Liver (tissue), 9 donors: ENCODE data around the gene SDF4. TPM values are rescaled to one million over a fixed set of nuclear protein-coding genes. Genes with fewer than 3 reads are reported as not detected.

ENCODE experiments used
- DNase-seq: peaks from one replicate; pipeline ENCODE4 v3.0.0-alpha.2; 2017; ENCODE audit warnings: low spot score
- H3K27ac ChIP-seq, 2 donors: one replicate each; pipeline ENCODE4 v1.7.0; 2013; ENCODE audit warnings: inconsistent platforms in 2 of 2, low read length in 2 of 2, control low read depth in 1 of 2, low read depth in 1 of 2, mild to moderate bottlenecking in 1 of 2
- H3K27me3 ChIP-seq, 4 donors: one replicate each; pipeline versions ENCODE4 v1.6.1 to v1.7.0; 2013; ENCODE audit warnings: low read length in 3 of 4, inconsistent platforms in 1 of 4, mild to moderate bottlenecking in 1 of 4, moderate library complexity in 1 of 4; ENCODE audit not compliant: control insufficient read depth in 4 of 4, insufficient read depth in 4 of 4
- H3K36me3 ChIP-seq, 4 donors: one replicate each; pipeline versions ENCODE4 v1.6.1 to v1.7.0; 2013; ENCODE audit warnings: low read length in 3 of 4, mild to moderate bottlenecking in 3 of 4, low read depth in 1 of 4, moderate library complexity in 1 of 4; ENCODE audit not compliant: control insufficient read depth in 4 of 4, insufficient read depth in 3 of 4
- H3K4me1 ChIP-seq, 4 donors: one replicate each; pipeline versions ENCODE4 v1.6.1 to v1.7.0; 2013; ENCODE audit warnings: low read length in 3 of 4, mild to moderate bottlenecking in 3 of 4, moderate library complexity in 1 of 4; ENCODE audit not compliant: control insufficient read depth in 4 of 4, insufficient read depth in 4 of 4
- H3K4me3 ChIP-seq, 3 donors: one replicate each; pipeline versions ENCODE4 v1.6.1 to v1.7.0; 2013; ENCODE audit warnings: low read length in 3 of 3, control low read depth in 1 of 3, low read depth in 1 of 3, mild to moderate bottlenecking in 1 of 3
- H3K9ac ChIP-seq, 2 donors: one replicate each; pipeline ENCODE4 v1.7.0; 2013; ENCODE audit warnings: low read length in 2 of 2, mild to moderate bottlenecking in 2 of 2, moderate library complexity in 2 of 2, control low read depth in 1 of 2, low read depth in 1 of 2
- H3K9me3 ChIP-seq, 4 donors: one replicate each; pipeline versions ENCODE4 v1.6.1 to v1.7.0; 2013; ENCODE audit warnings: low read length in 3 of 4; ENCODE audit not compliant: control insufficient read depth in 4 of 4
- EGR1 ChIP-seq, 2 donors: IDR thresholded peaks; 2 replicates each; pipeline ENCODE4 v1.6.1; 2016 to 2018; ENCODE audit warnings: antibody characterized with exemption in 2 of 2, low read depth in 2 of 2
- FOXA1 ChIP-seq: IDR thresholded peaks from 2 replicates; pipeline ENCODE4 v1.6.1; 2016; ENCODE audit warnings: antibody characterized with exemption
- FOXA2 ChIP-seq: IDR thresholded peaks from 2 replicates; pipeline ENCODE4 v1.6.1; 2016; ENCODE audit warnings: antibody characterized with exemption
- GABPA ChIP-seq, 2 donors: IDR thresholded peaks in 1 of 2; conservative IDR thresholded peaks in 1 of 2; 2 replicates each; pipeline ENCODE4 v1.6.1; 2016; ENCODE audit warnings: antibody characterized with exemption in 2 of 2, mild to moderate bottlenecking in 1 of 2, moderate library complexity in 1 of 2
- HNF4A ChIP-seq, 2 donors: conservative IDR thresholded peaks; 2 replicates each; pipeline ENCODE4 v1.6.1; 2016; ENCODE audit warnings: antibody characterized with exemption in 2 of 2, mild to moderate bottlenecking in 2 of 2
- HNF4G ChIP-seq: IDR thresholded peaks from 2 replicates; pipeline ENCODE4 v1.6.1; 2016; ENCODE audit warnings: antibody characterized with exemption
- JUND ChIP-seq, 2 donors: IDR thresholded peaks; 2 replicates each; pipeline ENCODE4 v1.6.1; 2016; ENCODE audit warnings: antibody characterized with exemption in 2 of 2
- NR2F2 ChIP-seq: IDR thresholded peaks from 2 replicates; pipeline ENCODE4 v1.6.1; 2016; ENCODE audit warnings: antibody characterized with exemption
- RAD21 ChIP-seq, 2 donors: IDR thresholded peaks; 2 replicates each; pipeline ENCODE4 v1.6.1; 2016; ENCODE audit warnings: antibody characterized with exemption in 2 of 2, mild to moderate bottlenecking in 2 of 2
- RXRA ChIP-seq, 2 donors: IDR thresholded peaks; 2 replicates each; pipeline ENCODE4 v1.6.1; 2017 to 2018; ENCODE audit warnings: antibody characterized with exemption in 2 of 2, mild to moderate bottlenecking in 1 of 2
- SP1 ChIP-seq: IDR thresholded peaks from 2 replicates; pipeline ENCODE4 v1.6.1; 2018; ENCODE audit warnings: antibody characterized with exemption, mild to moderate bottlenecking
- TAF1 ChIP-seq: conservative IDR thresholded peaks from 2 replicates; pipeline ENCODE4 v1.6.1; 2016; ENCODE audit warnings: antibody characterized with exemption, mild to moderate bottlenecking
- YY1 ChIP-seq: IDR thresholded peaks from 2 replicates; pipeline ENCODE4 v1.6.1; 2016; ENCODE audit warnings: antibody characterized with exemption, mild to moderate bottlenecking
- WGBS: extraction: QIAGEN DNeasy Blood & Tissue Kit; methylation state at CpG from one replicate; pipeline ENCODE4 v1.1.7; 2013; 5-methylcytosine and 5-hydroxymethylcytosine counted together
- polyA plus RNA-seq, 2 donors: library from polyadenylated mRNA; stranded (reverse) in 1 of 2; unstranded in 1 of 2; fragments of 200-250 nt in 1 of 2; fragments of >200 nt in 1 of 2; fragmentation: Nextera tagmentation in 1 of 2; extraction: Ambion mirVana in 1 of 2; gene quantifications; one replicate each; pipeline versions ENCODE4 v1.2.1 to v1.2.3, GENCODE V29; 2013 to 2015
- total RNA-seq, 2 donors: library from RNA; depleted of rRNA; stranded (reverse); fragments of >200 nt; gene quantifications; one replicate each; pipeline ENCODE4 v1.2.3, GENCODE V29; 2014
- TF ChIP-seq, protein P1 (sequence below): IDR thresholded peaks from 2 replicates; pipeline ENCODE4 v1.6.1; 2016; ENCODE audit warnings: antibody characterized with exemption
- TF ChIP-seq, protein P2 (sequence below): IDR thresholded peaks from 2 replicates; pipeline ENCODE4 v1.6.1; 2016; ENCODE audit warnings: antibody characterized with exemption
- TF ChIP-seq, protein P3 (sequence below): fragments of 150-350 bp; IDR thresholded peaks from 2 replicates; pipeline ENCODE4 v1.5.1; 2017; ENCODE audit warnings: improper control_type of control experiment, low read depth, low read length; ENCODE audit not compliant: missing input control
- TF ChIP-seq, protein P4 (sequence below): IDR thresholded peaks from 2 replicates; pipeline ENCODE4 v1.6.1; 2016; ENCODE audit warnings: antibody characterized with exemption
- donor health status: healthy.
- donor health status: healthy.
- donor health status: healthy.
- donor health status: healthy.
- donor health status: healthy.

SDF4 gene
- total and polyA plus RNA-seq, 4 donors, result 48.7 to 180 (median 75.9) TPM

DNA sequence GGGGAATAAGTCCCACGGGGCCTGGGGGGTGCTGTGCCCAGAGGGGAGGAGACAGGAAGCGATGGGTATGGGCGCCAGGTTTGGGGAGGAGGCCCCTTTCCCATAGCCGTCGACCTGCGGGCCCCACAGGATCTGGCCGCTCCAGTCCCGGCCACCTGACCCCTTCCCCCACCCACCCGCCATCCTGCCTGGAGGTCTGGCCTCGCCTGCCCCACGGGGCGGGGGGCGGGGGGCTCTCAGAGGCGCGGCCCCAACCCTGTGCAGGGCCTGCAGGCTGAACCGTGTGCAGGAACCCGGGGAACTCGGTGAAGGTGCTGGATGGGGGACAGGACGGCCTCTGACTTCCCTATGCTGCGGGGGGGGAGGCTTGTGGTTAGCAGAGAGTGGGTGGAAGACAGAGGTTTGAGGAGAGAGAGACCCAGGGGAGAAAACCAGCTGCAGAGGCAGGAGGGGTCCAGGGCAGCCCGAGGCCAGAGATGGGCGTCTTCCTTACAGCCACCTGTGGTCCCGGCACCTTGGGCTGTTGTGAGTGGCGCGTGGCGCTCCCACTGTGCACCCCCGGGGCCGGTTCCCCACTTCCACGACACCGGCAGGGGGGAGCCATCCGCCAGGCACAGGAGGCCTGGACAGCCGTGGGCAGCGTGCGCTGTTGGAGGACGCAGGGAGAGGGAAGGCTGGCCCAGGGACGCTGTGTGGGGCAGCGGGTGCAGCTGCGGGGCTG is 22.9 kb downstream of the SDF4 start:
- H3K9ac ChIP-seq, result no peak overlapping the region
- peaks cover 0 to 8% (median 0%) of the 10 kb centered on the region in 4 donors for H3K27me3 ChIP-seq
- H3K4me3 ChIP-seq, result no peak overlapping the region
- H3K27ac ChIP-seq, result no peak overlapping the region
- no peaks in the 10 kb centered on the region for H3K36me3 ChIP-seq
- 61% methylated on average over 38 of the region's 38 CpGs for WGBS
- peaks cover 0 to 9% (median 1%) of the 10 kb centered on the region in 4 donors for H3K4me1 ChIP-seq
- no peak for TF ChIP-seq YY1
- no peak for TF ChIP-seq NR2F2
- TF ChIP-seq, protein P1, sequence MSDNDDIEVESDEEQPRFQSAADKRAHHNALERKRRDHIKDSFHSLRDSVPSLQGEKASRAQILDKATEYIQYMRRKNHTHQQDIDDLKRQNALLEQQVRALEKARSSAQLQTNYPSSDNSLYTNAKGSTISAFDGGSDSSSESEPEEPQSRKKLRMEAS, result no peak
- no peak for TF ChIP-seq TAF1
- TF ChIP-seq HNF4A (conservative IDR thresholded peaks at IDR 0.05), result no peak
- no peak for DNase-seq
- H3K9me3 ChIP-seq, result no peaks in the 10 kb centered on the region

DNA sequence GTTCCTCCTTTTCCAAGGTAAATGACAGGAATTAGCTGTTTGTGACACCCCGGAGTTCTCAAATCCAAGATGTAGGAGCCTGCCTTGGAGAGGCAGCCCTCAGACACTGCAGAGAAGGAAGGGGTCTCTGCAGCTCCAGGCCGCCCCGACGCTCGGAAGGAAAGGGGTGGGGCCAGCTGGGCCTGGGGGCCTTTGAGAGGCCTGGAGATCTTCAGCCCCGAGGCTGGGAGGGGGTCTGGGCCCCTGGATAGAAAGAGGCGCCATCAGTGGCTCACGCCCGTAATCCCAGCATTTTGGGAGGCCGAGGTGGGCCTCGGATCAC is 24.3 kb downstream of the SDF4 start:
- H3K4me3 ChIP-seq, result no peak overlapping the region
- WGBS, result 65% methylated on average over 11 of the region's 11 CpGs
- H3K9ac ChIP-seq, result no peak overlapping the region
- no peaks in the 10 kb centered on the region for H3K9me3 ChIP-seq
- H3K27me3 ChIP-seq, result peaks cover 0 to 8% (median 0%) of the 10 kb centered on the region in 4 donors
- no peak for TF ChIP-seq SP1
- TF ChIP-seq, protein P2, sequence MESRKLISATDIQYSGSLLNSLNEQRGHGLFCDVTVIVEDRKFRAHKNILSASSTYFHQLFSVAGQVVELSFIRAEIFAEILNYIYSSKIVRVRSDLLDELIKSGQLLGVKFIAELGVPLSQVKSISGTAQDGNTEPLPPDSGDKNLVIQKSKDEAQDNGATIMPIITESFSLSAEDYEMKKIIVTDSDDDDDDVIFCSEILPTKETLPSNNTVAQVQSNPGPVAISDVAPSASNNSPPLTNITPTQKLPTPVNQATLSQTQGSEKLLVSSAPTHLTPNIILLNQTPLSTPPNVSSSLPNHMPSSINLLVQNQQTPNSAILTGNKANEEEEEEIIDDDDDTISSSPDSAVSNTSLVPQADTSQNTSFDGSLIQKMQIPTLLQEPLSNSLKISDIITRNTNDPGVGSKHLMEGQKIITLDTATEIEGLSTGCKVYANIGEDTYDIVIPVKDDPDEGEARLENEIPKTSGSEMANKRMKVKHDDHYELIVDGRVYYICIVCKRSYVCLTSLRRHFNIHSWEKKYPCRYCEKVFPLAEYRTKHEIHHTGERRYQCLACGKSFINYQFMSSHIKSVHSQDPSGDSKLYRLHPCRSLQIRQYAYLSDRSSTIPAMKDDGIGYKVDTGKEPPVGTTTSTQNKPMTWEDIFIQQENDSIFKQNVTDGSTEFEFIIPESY, result no peak
- TF ChIP-seq, protein P3, sequence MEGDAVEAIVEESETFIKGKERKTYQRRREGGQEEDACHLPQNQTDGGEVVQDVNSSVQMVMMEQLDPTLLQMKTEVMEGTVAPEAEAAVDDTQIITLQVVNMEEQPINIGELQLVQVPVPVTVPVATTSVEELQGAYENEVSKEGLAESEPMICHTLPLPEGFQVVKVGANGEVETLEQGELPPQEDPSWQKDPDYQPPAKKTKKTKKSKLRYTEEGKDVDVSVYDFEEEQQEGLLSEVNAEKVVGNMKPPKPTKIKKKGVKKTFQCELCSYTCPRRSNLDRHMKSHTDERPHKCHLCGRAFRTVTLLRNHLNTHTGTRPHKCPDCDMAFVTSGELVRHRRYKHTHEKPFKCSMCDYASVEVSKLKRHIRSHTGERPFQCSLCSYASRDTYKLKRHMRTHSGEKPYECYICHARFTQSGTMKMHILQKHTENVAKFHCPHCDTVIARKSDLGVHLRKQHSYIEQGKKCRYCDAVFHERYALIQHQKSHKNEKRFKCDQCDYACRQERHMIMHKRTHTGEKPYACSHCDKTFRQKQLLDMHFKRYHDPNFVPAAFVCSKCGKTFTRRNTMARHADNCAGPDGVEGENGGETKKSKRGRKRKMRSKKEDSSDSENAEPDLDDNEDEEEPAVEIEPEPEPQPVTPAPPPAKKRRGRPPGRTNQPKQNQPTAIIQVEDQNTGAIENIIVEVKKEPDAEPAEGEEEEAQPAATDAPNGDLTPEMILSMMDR, result no peak
- TF ChIP-seq GABPA (IDR thresholded peaks at IDR 0.05 in 1 of 2, conservative IDR thresholded peaks at IDR 0.05 in 1 of 2), result no peak
- no peak for TF ChIP-seq HNF4A (conservative IDR thresholded peaks at IDR 0.05)
- no peak for TF ChIP-seq FOXA2
- no peak for TF ChIP-seq NR2F2
- no peak for TF ChIP-seq FOXA1
- TF ChIP-seq TAF1, result no peak
- no peaks in the 10 kb centered on the region for H3K36me3 ChIP-seq
- H3K4me1 ChIP-seq, result peaks cover 0 to 6% (median 1%) of the 10 kb centered on the region in 4 donors
- H3K27ac ChIP-seq, result no peak overlapping the region
- no peak for DNase-seq

DNA sequence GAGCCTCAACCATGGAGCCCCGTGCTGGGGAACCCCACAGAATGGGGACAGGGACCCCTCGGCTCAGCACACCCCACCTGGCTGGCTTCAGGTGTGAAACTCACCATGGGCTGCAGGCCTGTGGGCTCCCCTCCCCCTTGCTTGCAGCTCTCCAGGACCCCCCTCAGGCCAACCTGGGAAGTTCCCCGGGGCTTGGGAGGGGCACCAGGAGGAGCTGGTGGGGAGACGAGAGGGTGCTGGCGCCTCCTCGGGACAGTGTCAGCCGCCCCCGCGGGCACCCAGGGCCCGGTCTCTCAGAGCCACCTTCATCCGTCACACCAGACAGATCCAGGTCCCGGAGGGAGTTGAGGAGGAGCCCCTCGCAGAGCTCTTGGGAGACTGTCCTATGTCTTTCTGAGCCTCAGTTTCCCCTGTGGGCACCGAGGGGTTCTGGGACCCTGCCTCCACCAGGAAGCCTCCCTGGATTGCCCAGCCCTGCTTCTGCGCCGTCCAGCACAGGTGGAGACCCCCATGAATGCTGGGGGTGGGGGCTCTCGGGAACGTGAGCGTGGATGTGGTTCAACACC is 24.8 kb downstream of the SDF4 start:
- no peaks in the 10 kb centered on the region for H3K9me3 ChIP-seq
- TF ChIP-seq EGR1 (IDR thresholded peaks at IDR 0.05; ENCODE audit: low read depth in 2 of 2) (no peak), JUND (IDR thresholded peaks at IDR 0.05) (no peak), HNF4G (no peak), RAD21 (IDR thresholded peaks at IDR 0.05) (no peak), RXRA (IDR thresholded peaks at IDR 0.05) (no peak), GABPA (IDR thresholded peaks at IDR 0.05 in 1 of 2, conservative IDR thresholded peaks at IDR 0.05 in 1 of 2) (no peak)
- TF ChIP-seq, protein P4, sequence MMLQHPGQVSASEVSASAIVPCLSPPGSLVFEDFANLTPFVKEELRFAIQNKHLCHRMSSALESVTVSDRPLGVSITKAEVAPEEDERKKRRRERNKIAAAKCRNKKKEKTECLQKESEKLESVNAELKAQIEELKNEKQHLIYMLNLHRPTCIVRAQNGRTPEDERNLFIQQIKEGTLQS, result no peak
- TF ChIP-seq, protein P2, result no peak
- no peak overlapping the region for H3K27ac ChIP-seq
- no peak overlapping the region for H3K4me3 ChIP-seq
- peaks cover 0 to 6% (median 1%) of the 10 kb centered on the region in 4 donors for H3K4me1 ChIP-seq
- H3K27me3 ChIP-seq, result peaks cover 0 to 8% (median 0%) of the 10 kb centered on the region in 4 donors
- DNase-seq, result no peak
- H3K9ac ChIP-seq, result no peak overlapping the region
- 55% methylated on average over 19 of the region's 19 CpGs for WGBS
- H3K36me3 ChIP-seq, result no peaks in the 10 kb centered on the region
